ENCODE data around the gene AIFM1.

The AIFM1 gene

DNA sequence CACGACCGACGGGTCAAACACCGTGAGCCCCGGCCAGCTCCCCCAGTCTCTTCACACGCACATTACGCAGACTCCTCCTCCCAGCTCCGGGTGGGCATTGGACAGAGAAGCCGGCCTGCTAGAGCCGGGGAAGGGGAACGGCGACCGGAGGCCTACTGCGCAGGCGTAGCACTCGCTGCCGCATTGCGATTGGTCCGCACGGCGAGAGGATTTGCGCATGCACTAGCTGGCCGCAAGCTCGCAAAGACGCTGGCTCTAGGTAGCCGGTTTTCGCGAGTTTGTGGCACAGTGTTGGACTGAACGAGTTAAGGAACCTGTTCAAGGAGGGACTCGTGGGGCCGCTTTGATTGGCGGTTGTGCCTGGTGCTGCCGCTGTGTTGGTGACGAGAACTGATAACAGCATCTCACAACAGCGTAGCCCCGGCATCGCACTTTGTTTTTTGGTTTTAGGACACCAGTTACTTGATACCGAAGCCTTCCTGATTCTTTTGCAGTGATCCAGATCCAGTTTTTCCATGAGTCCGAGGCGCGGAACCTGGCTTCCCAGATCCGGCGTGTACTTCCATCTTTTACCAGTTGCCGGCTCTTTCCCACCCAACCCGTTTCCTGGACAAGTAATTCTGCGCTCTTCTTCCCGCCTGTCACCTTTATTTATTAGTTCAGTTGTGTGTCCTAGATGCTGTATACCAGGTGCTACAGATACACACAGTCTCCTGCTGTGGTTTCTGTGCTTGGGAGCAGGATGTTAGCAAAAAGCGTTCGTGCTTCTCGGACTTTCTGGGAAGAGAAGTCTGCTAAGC is at the start of gene AIFM1:
TSS of gene AIFM1 (minus strand) at position 139 of the 800 bp plus-strand sequence. CDS start 185 bp downstream, outside the sequence.
- Mint-ChIP-seq H3K27ac (peak within 1 kb of the TSS; percentile 91), H3K4me3 (peak within 1 kb of the TSS; percentile 78), H3K27me3 (no peaks in the 10 kb centered on the region), H3K4me1 (peaks cover 12% of the 10 kb centered on the region), H3K36me3 (no peaks in the 10 kb centered on the region), H3K9me3 (no peaks in the 10 kb centered on the region)
- ATAC-seq = peak; percentile 96

DNA sequence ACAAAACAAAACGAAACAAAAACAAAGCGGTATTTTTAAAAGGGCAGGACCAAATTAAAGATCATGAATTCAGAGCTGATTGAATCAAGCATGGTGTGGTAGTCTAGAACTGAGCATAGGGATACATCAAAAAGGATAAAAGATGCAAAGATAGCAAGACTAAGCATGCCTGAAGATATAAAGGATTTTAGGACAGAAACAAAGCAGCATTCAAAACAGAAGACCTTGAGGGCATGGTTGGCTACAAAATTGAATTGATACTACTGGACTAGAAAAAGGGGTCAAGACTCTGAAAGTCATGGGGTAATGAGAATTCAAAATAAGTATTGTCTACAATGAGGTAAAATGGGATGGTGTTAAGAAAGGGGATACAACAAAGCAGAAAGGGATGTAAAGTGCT is 47.7 kb upstream of the AIFM1 start:
- peaks cover 16% of the 10 kb centered on the region for H3K4me1 Mint-ChIP-seq
- no peaks in the 10 kb centered on the region for H3K9me3 Mint-ChIP-seq
- peaks cover 43% of the 10 kb centered on the region for H3K36me3 Mint-ChIP-seq
- no peaks in the 10 kb centered on the region for H3K27me3 Mint-ChIP-seq
- no peak overlapping the region for H3K4me3 Mint-ChIP-seq
- H3K27ac Mint-ChIP-seq = no peak overlapping the region
- no peak for ATAC-seq

DNA sequence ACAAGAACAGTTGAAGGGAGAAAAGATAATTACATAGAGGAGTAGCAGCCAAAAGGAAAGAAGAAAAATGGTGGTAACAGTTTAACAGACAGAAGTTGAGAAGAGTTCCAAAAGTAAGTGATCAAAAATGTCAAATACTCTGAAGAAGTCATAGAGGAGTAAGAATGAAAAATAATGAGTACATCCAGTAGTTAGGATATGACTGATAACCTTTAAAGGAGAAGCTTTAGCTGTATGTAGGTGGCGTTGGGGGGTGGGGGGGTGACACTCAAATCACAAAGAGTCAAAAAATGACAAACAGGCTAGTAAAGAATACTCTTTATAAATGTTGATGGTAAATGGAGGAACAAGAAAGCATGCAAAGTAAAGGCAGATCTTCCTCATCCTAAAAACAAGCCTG is 46.7 kb upstream of the AIFM1 start:
- H3K27ac Mint-ChIP-seq = peak overlapping the region; percentile 82
- H3K4me1 Mint-ChIP-seq = peaks cover 16% of the 10 kb centered on the region
- H3K27me3 Mint-ChIP-seq = no peaks in the 10 kb centered on the region
- no peaks in the 10 kb centered on the region for H3K9me3 Mint-ChIP-seq
- peak overlapping the region; percentile 30 for H3K4me3 Mint-ChIP-seq
- H3K36me3 Mint-ChIP-seq = peaks cover 48% of the 10 kb centered on the region
- ATAC-seq = no peak

DNA sequence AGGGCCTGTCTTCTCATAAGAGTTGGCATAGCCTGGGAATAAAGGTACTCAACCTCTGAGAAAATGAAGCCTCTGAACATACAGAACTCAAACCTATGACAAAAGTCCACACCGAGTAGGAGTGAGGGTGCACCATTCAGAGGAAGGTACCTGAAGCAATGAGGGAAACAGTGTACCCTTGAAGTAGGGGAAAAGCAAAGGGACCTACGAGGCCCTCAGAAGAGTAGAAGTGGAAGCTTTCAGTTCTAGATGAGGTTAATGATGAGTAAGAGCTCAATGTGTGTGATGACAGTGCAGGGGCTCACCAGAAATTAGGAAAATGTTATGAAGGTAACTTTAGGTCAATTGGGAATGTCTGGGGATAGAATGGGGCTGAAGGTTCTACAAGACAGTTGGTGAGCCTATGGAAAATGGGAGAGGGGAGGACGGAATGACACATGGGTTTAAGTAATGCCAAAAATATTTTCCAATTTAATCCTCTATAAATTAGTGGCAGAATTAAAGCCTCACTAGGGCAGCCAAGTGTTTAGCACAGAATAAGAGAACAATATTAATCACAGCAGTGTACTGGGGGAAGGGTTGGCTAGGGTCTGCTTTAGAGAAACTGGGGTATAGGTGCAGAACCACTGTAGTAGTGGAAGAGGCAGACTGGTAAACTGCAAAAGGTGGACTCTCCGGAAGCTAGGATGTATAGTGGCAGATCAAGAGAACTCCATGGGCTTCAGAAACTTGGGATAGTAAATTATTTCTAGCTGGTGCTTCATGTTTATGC is 46.0 kb upstream of the AIFM1 start:
- H3K9me3 Mint-ChIP-seq = no peaks in the 10 kb centered on the region
- H3K36me3 Mint-ChIP-seq = peaks cover 46% of the 10 kb centered on the region
- no peak overlapping the region for H3K4me3 Mint-ChIP-seq
- H3K27ac Mint-ChIP-seq = peak overlapping the region; percentile 82
- H3K27me3 Mint-ChIP-seq = no peaks in the 10 kb centered on the region
- peaks cover 16% of the 10 kb centered on the region for H3K4me1 Mint-ChIP-seq
- ATAC-seq = no peak

DNA sequence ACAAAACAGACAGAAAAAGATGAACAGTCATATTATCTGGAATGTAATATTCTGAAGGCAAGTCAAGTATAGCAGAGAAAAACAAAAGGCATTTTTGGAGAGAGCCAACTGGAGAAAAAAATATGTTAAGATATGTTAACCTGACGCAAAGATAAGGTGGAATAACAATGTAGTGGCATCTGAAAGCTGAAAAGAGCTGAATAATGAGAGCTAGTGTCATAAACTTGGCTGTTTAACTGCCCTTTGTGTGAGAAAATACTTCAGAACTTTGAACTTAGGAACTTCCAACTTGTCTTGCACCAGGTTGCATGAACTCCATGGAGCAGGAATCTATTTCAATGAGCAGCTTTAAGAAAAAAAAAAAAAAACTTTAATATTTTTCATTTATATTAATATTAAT is 39.0 kb upstream of the AIFM1 start:
- no peak for ATAC-seq
- no peaks in the 10 kb centered on the region for H3K4me1 Mint-ChIP-seq
- no peaks in the 10 kb centered on the region for H3K27me3 Mint-ChIP-seq
- no peaks in the 10 kb centered on the region for H3K9me3 Mint-ChIP-seq
- no peak overlapping the region for H3K4me3 Mint-ChIP-seq
- peaks cover 29% of the 10 kb centered on the region for H3K36me3 Mint-ChIP-seq
- no peak overlapping the region for H3K27ac Mint-ChIP-seq

DNA sequence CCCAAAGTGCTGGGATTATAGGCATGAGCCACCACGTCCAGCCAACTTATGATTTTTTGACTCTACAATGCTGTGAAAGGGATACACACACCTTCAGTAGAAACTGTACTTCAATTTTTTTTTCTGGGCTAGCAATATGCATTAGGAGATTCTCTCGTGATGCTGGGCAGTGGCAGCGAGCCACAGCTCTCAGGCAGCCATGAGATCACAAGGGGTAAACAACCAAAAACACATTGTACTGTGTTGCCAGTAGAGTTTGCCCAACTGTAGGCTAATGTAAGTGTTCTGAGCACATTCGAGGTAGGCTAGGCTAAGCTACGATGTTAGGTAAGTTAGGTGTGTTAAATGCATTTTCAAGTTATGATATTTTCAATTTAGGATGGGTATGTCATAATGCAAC is 31.8 kb upstream of the AIFM1 start:
- Mint-ChIP-seq H3K4me1 (peaks cover 11% of the 10 kb centered on the region), H3K4me3 (no peak overlapping the region), H3K36me3 (no peaks in the 10 kb centered on the region), H3K27ac (no peak overlapping the region), H3K27me3 (no peaks in the 10 kb centered on the region), H3K9me3 (no peaks in the 10 kb centered on the region)
- ATAC-seq = no peak

DNA sequence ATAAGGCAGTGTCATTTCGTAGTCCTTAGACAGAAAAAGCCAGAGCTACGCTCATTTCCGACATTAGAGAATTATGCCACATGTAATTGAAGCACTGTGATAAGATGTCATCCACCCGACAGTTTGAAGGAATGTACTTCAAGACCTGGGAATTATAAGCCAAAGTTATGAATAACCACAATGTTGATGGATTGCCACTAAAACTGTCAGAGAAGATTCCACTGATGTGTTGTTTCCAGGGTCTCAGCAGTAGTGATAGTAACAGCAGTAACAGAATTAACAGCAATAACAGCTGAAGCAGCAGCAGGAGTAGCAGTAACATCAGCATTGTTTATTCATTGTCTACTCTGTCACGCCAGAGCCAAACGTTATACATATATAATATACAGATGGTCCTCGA is 30.8 kb upstream of the AIFM1 start:
- Mint-ChIP-seq H3K27me3 (no peaks in the 10 kb centered on the region), H3K4me1 (peaks cover 11% of the 10 kb centered on the region), H3K4me3 (no peak overlapping the region), H3K36me3 (no peaks in the 10 kb centered on the region), H3K27ac (no peak overlapping the region), H3K9me3 (no peaks in the 10 kb centered on the region)
- no peak for ATAC-seq

DNA sequence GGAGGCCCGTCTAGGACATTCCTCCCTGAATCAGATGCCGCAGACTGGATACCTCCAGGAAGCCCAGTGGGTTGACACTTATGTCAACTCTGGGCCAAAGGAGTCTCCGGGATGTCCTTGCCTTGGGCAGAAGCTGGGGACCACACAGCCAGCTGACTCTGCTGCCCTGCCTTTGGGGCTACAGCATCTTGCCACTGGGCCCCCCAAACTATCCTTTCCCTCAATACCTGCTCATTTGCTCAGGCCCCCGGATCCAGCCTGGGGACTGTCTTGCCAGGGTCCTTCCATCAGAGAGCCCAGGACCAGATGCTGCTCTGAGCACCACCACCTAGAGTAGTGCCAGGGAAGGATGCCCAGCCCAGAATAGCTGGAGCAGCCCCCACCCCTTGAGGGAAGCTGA is 25.2 kb upstream of the AIFM1 start:
- H3K27me3 Mint-ChIP-seq = no peaks in the 10 kb centered on the region
- peaks cover 1% of the 10 kb centered on the region for H3K36me3 Mint-ChIP-seq
- no peaks in the 10 kb centered on the region for H3K9me3 Mint-ChIP-seq
- peaks cover 10% of the 10 kb centered on the region for H3K4me1 Mint-ChIP-seq
- no peak for ATAC-seq
- no peak overlapping the region for H3K4me3 Mint-ChIP-seq
- no peak overlapping the region for H3K27ac Mint-ChIP-seq

DNA sequence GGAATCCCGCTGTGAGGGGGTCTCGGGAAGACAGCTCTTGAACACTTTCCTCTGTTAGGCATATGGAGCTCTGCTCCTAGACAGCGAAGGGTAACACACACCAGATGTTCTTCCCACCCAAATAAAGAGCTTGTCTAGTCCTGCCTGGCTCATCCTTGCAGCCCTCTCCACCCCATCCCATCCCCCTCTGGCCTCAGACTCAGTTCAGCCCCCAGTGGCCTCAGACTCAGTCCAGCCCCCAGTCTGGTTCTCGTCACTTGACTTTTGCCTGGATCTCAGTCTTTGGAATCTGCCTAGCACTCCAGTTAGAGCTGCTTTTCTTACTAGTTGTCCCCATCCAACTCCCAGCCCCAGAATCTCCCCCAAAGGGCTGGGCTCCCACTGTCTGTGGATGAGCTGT is 21.0 kb upstream of the AIFM1 start:
- no peaks in the 10 kb centered on the region for H3K27me3 Mint-ChIP-seq

DNA sequence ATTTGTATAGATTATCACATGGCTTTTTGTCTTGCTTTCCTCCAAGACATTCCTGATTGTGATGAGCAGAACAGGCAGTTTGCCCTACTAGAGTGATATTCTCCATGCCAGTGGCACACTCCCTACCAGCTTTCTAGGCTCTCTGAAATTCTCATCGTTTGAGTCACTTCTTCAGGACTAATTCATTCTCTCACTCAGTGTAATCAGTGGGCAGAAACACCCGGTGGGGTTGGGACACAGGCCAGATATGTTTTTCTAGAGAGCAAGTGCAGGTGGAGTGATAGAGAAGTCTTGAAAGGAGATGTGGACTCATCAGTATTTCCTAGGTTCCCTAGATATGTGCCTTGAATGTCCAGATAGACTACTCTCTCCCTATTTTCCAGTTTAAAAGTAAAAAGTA is 19.2 kb upstream of the AIFM1 start:
- H3K36me3 Mint-ChIP-seq = peaks cover 8% of the 10 kb centered on the region
- H3K4me1 Mint-ChIP-seq = peaks cover 11% of the 10 kb centered on the region
- ATAC-seq = no peak
- H3K27ac Mint-ChIP-seq = peak overlapping the region; percentile 73
- H3K27me3 Mint-ChIP-seq = no peaks in the 10 kb centered on the region
- no peaks in the 10 kb centered on the region for H3K9me3 Mint-ChIP-seq
- H3K4me3 Mint-ChIP-seq = no peak overlapping the region

More for the DNA sequence above, 21.0 kb upstream of the AIFM1 start:
- H3K4me3 Mint-ChIP-seq = no peak overlapping the region
- peaks cover 6% of the 10 kb centered on the region for H3K36me3 Mint-ChIP-seq
- H3K4me1 Mint-ChIP-seq = peaks cover 8% of the 10 kb centered on the region
- no peaks in the 10 kb centered on the region for H3K9me3 Mint-ChIP-seq
- no peak for ATAC-seq
- H3K27ac Mint-ChIP-seq = no peak overlapping the region

DNA sequence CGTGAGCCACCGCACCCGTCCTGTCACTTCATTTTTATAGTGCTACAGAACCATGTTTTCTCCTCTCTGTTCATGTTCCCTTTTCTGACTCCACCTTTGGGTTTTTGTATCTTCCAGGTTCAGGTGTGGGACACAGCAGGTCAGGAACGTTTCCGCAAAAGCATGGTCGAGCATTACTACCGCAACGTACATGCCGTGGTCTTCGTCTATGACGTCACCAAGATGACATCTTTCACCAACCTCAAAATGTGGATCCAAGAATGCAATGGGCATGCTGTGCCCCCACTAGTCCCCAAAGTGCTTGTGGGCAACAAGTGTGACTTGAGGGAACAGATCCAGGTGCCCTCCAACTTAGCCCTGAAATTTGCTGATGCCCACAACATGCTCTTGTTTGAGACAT is 18.5 kb upstream of the AIFM1 start:
- Mint-ChIP-seq H3K9me3 (no peaks in the 10 kb centered on the region), H3K27me3 (no peaks in the 10 kb centered on the region), H3K4me1 (peaks cover 15% of the 10 kb centered on the region), H3K4me3 (no peak overlapping the region), H3K27ac (peak overlapping the region; percentile 71), H3K36me3 (peaks cover 13% of the 10 kb centered on the region)
- ATAC-seq = no peak

DNA sequence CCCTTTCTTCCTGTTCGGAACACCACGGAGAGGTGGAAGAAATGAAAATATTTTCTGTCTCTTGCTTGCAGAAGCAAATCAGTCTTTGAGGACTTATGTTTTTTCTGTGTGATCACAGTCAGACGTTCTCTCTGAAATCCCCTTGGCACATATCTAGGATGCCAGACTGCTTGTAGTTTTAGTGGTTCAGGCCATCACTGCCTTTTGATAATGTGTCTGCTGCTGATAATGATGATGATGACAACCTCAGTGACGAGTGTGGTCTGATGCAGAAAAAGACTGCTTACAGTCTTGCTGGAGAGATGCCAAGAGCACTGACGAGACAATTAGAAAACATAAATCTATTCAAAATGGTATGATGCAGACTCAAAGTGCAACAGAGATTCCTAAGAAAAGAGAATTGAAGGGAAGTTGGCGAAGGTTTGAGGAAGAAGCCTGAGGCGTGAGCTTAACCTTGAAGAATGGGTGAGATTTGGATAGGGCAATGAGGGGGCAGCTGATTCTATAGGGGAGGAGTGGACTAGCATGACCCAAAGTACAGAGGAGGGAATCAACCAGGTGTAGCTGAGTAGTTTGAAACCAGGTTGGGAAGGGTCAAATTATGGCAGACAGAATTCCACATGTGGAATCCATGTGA is 14.1 kb upstream of the AIFM1 start:
- ATAC-seq = no peak
- peaks cover 35% of the 10 kb centered on the region for H3K4me1 Mint-ChIP-seq
- H3K4me3 Mint-ChIP-seq = no peak overlapping the region
- H3K9me3 Mint-ChIP-seq = no peaks in the 10 kb centered on the region
- H3K27ac Mint-ChIP-seq = peak overlapping the region; percentile 73
- H3K27me3 Mint-ChIP-seq = no peaks in the 10 kb centered on the region
- peaks cover 16% of the 10 kb centered on the region for H3K36me3 Mint-ChIP-seq

DNA sequence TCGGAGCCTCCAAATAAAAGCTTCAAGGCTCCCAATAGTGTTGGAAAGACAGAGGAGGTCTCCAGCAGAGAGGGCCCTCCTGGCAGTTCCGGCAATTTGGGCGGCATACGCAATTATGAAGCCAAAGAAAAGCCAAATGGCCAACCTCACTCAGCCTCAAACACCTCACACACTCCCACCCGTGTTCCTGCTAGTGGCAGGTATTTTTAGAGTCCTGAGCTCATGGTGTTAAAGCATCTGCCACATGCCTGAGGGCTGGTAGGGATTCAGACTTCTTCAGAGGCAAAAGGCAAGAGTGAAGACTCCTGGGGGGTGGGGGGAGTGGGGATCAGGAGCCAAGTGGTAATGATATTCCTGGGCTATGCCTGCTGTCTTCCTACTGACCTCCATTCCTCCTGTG is 13.5 kb upstream of the AIFM1 start:
- H3K27ac Mint-ChIP-seq = peak overlapping the region; percentile 73
- H3K9me3 Mint-ChIP-seq = no peaks in the 10 kb centered on the region
- ATAC-seq = no peak
- H3K27me3 Mint-ChIP-seq = no peaks in the 10 kb centered on the region
- H3K4me3 Mint-ChIP-seq = no peak overlapping the region
- peaks cover 16% of the 10 kb centered on the region for H3K36me3 Mint-ChIP-seq
- H3K4me1 Mint-ChIP-seq = peaks cover 38% of the 10 kb centered on the region

DNA sequence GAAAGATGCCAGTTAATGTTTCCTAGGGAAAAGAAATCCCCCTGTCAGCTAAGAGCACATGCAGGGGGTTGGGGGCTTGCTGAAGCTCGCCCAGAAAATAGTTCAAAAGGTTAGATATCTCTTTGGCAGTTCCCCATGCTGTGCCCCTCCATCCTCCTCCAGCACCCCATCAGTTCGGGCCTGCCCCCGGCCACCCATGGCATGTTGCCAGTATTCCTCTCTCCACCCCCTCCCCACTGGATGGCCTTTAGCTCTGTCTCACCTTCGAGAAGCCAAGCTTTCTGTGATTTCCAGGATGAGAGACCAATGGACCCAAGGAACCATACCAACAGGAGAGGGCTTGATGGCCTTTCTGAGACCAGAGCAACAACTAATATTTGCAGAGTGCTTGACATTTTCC is 11.3 kb upstream of the AIFM1 start:
- H3K4me3 Mint-ChIP-seq = peak overlapping the region; percentile 13
- no peaks in the 10 kb centered on the region for H3K27me3 Mint-ChIP-seq
- no peak for ATAC-seq
- H3K27ac Mint-ChIP-seq = peak overlapping the region; percentile 91
- no peaks in the 10 kb centered on the region for H3K9me3 Mint-ChIP-seq
- peaks cover 16% of the 10 kb centered on the region for H3K36me3 Mint-ChIP-seq
- peaks cover 51% of the 10 kb centered on the region for H3K4me1 Mint-ChIP-seq

DNA sequence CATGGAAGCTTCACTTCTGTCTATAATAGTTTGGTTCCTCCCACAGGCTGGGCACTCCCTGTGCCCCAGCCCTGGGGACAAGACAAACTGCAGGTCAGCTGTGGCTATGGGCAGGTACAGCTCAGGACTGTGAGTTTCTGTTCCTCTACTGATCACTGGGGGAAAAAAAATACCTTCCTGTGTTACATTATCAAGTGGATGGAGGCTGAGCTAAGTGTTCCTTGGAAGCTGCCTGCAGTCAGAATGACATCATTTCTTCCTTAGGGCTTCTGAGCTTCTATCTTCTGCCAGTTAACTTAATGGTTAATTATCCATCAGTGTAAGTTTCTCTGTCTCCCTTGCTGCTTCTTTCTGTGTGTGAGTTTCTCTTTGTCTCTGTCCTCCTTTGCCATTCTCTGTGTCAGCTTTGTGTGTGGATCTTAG is 10.7 kb upstream of the AIFM1 start:
- Mint-ChIP-seq H3K4me1 (peaks cover 51% of the 10 kb centered on the region), H3K4me3 (peak overlapping the region; percentile 13)

More for the DNA sequence above, 10.7 kb upstream of the AIFM1 start:
- no peaks in the 10 kb centered on the region for H3K9me3 Mint-ChIP-seq
- H3K27me3 Mint-ChIP-seq = no peaks in the 10 kb centered on the region
- ATAC-seq = peak; percentile 94
- peaks cover 16% of the 10 kb centered on the region for H3K36me3 Mint-ChIP-seq
- peak overlapping the region; percentile 91 for H3K27ac Mint-ChIP-seq
